Skeletal muscle tissue (tissue), 4 donors: ENCODE measurements around the gene SMIM8. TPM values are rescaled to one million over a fixed set of nuclear protein-coding genes. Genes with fewer than 3 reads are reported as not detected.

ENCODE experiments used
- H3K27ac ChIP-seq: one replicate; pipeline ENCODE4 v1.7.0; 2013; ENCODE audit warnings: mild to moderate bottlenecking, low read depth, low read length, inconsistent platforms
- H3K27me3 ChIP-seq, 3 donors: one replicate each; pipeline ENCODE4 v1.7.0; 2013; ENCODE audit warnings: low read length in 3 of 3; ENCODE audit not compliant: control insufficient read depth in 3 of 3, insufficient read depth in 3 of 3
- H3K36me3 ChIP-seq, 3 donors: one replicate each; pipeline ENCODE4 v1.7.0; 2013; ENCODE audit warnings: low read length in 3 of 3; ENCODE audit not compliant: control insufficient read depth in 3 of 3, insufficient read depth in 3 of 3
- H3K4me1 ChIP-seq, 3 donors: one replicate each; pipeline ENCODE4 v1.7.0; 2013; ENCODE audit warnings: low read length in 3 of 3, mild to moderate bottlenecking in 3 of 3; ENCODE audit not compliant: control insufficient read depth in 3 of 3, insufficient read depth in 3 of 3
- H3K4me3 ChIP-seq, 3 donors: one replicate each; pipeline ENCODE4 v1.7.0; 2013; ENCODE audit warnings: low read length in 3 of 3
- H3K9ac ChIP-seq, 3 donors: one replicate each; pipeline ENCODE4 v1.7.0; 2013; ENCODE audit warnings: low read length in 3 of 3, mild to moderate bottlenecking in 3 of 3, moderate library complexity in 2 of 3, low read depth in 1 of 3
- H3K9me3 ChIP-seq, 3 donors: one replicate each; pipeline ENCODE4 v1.7.0; 2013; ENCODE audit warnings: low read length in 3 of 3; ENCODE audit not compliant: control insufficient read depth in 3 of 3
- total RNA-seq: library from RNA; depleted of rRNA; stranded (reverse); fragments of >200 nt; gene quantifications from one replicate; pipeline ENCODE4 v1.2.3, GENCODE V29; 2014
- donor health status: Osteomylitis.

Gene SMIM8
- total RNA-seq: 15.1 TPM

- no peaks in the 10 kb centered on the region for H3K9me3 ChIP-seq
- H3K27ac ChIP-seq: peak within 1 kb of the TSS; percentile 19
- H3K27me3 ChIP-seq: no peaks in the 10 kb centered on the region
- H3K9ac ChIP-seq: peak within 1 kb of the TSS; percentile 76 to 96 (median 93)
- H3K36me3 ChIP-seq: no peaks in the 10 kb centered on the region
- peaks cover 0 to 10% (median 0%) of the 10 kb centered on the region in 3 donors for H3K4me1 ChIP-seq
- peak within 1 kb of the TSS; percentile 81 to 98 (median 96) for H3K4me3 ChIP-seq
Observed at GRCh38 chr6:87322304-87323212, at the start of gene SMIM8. Gene SMIM8, plus strand, starts transcription at chr6:87322588. Its CDS starts 14,444 bp downstream, at chr6:87337032.

- Histone ChIP-seq H3K9ac (no peak overlapping the region), H3K9me3 (no peaks in the 10 kb centered on the region), H3K4me1 (no peaks in the 10 kb centered on the region), H3K4me3 (no peak overlapping the region), H3K27ac (no peak overlapping the region), H3K27me3 (no peaks in the 10 kb centered on the region), H3K36me3 (no peaks in the 10 kb centered on the region)
Observed at GRCh38 chr6:87274660-87275274, 47.6 kb upstream of the SMIM8 start.

- Histone ChIP-seq H3K27me3 (no peaks in the 10 kb centered on the region), H3K27ac (no peak overlapping the region), H3K9me3 (no peaks in the 10 kb centered on the region), H3K36me3 (no peaks in the 10 kb centered on the region), H3K4me3 (no peak overlapping the region), H3K9ac (no peak overlapping the region), H3K4me1 (no peaks in the 10 kb centered on the region)
Observed at GRCh38 chr6:87276624-87277023, 45.8 kb upstream of the SMIM8 start.

GRCh38 chr6:87277123-87277522 is 45.3 kb upstream of the SMIM8 start:
- Histone ChIP-seq H3K4me1 (no peaks in the 10 kb centered on the region), H3K9me3 (no peaks in the 10 kb centered on the region), H3K36me3 (no peaks in the 10 kb centered on the region), H3K27me3 (no peaks in the 10 kb centered on the region), H3K4me3 (no peak overlapping the region), H3K27ac (no peak overlapping the region), H3K9ac (no peak overlapping the region)

- Histone ChIP-seq H3K9ac (no peak overlapping the region), H3K36me3 (no peaks in the 10 kb centered on the region), H3K27me3 (no peaks in the 10 kb centered on the region), H3K4me1 (no peaks in the 10 kb centered on the region), H3K9me3 (no peaks in the 10 kb centered on the region), H3K4me3 (no peak overlapping the region), H3K27ac (no peak overlapping the region)
Observed at GRCh38 chr6:87279196-87279595, 43.2 kb upstream of the SMIM8 start.

GRCh38 chr6:87281426-87281825 is 41.0 kb upstream of the SMIM8 start:
- Histone ChIP-seq H3K9ac (no peak overlapping the region), H3K4me3 (no peak overlapping the region), H3K9me3 (no peaks in the 10 kb centered on the region), H3K36me3 (no peaks in the 10 kb centered on the region), H3K27ac (no peak overlapping the region), H3K27me3 (no peaks in the 10 kb centered on the region), H3K4me1 (no peaks in the 10 kb centered on the region)

GRCh38 chr6:87282743-87283142 is 39.6 kb upstream of the SMIM8 start:
- H3K9me3 ChIP-seq: no peaks in the 10 kb centered on the region
- H3K4me1 ChIP-seq: no peaks in the 10 kb centered on the region
- H3K27ac ChIP-seq: no peak overlapping the region
- H3K9ac ChIP-seq: no peak overlapping the region
- H3K36me3 ChIP-seq: no peaks in the 10 kb centered on the region
- H3K27me3 ChIP-seq: no peaks in the 10 kb centered on the region
- no peak overlapping the region for H3K4me3 ChIP-seq

GRCh38 chr6:87283461-87283860 is 38.9 kb upstream of the SMIM8 start:
- Histone ChIP-seq H3K27me3 (no peaks in the 10 kb centered on the region), H3K4me3 (no peak overlapping the region), H3K27ac (no peak overlapping the region), H3K9me3 (no peaks in the 10 kb centered on the region), H3K4me1 (no peaks in the 10 kb centered on the region), H3K9ac (no peak overlapping the region), H3K36me3 (no peaks in the 10 kb centered on the region)

GRCh38 chr6:87287251-87287650 is 35.1 kb upstream of the SMIM8 start:
- no peaks in the 10 kb centered on the region for H3K36me3 ChIP-seq
- H3K9me3 ChIP-seq: no peaks in the 10 kb centered on the region
- no peak overlapping the region for H3K9ac ChIP-seq
- no peaks in the 10 kb centered on the region for H3K27me3 ChIP-seq
- H3K4me3 ChIP-seq: no peak overlapping the region
- H3K27ac ChIP-seq: no peak overlapping the region
- H3K4me1 ChIP-seq: no peaks in the 10 kb centered on the region

- Histone ChIP-seq H3K27ac (no peak overlapping the region), H3K36me3 (no peaks in the 10 kb centered on the region), H3K27me3 (no peaks in the 10 kb centered on the region), H3K9me3 (no peaks in the 10 kb centered on the region), H3K4me3 (no peak overlapping the region), H3K4me1 (no peaks in the 10 kb centered on the region), H3K9ac (no peak overlapping the region)
Observed at GRCh38 chr6:87289571-87289970, 32.8 kb upstream of the SMIM8 start.
